ENCODE data around the gene GP5. TPM values are rescaled to one million over a fixed set of nuclear protein-coding genes. Genes with fewer than 3 reads are reported as not detected.

GP5 gene
- total RNA-seq, 1 experiment from 2014 or later: not detected

GRCh38 chr3:194351080-194351672 is 47.9 kb downstream of the GP5 start, which contains the start of gene CPN2:
CPN2 (minus strand) TSS chr3:194351328; CDS start chr3:194342702, 8,626 bp downstream.
- DNase-seq (ENCODE audit: low spot score): no peak

- no peak for DNase-seq (ENCODE audit: low spot score)
Measured at GRCh38 chr3:194350726-194351071, 48.4 kb downstream of the GP5 start.

GRCh38 chr3:194348354-194348753 is 50.7 kb downstream of the GP5 start:
- no peak for DNase-seq (ENCODE audit: low spot score)

- no peak for DNase-seq (ENCODE audit: low spot score)
Measured at GRCh38 chr3:194346621-194347020, 52.4 kb downstream of the GP5 start.

- no peak for DNase-seq (ENCODE audit: low spot score)
Measured at GRCh38 chr3:194346035-194346434, 53.0 kb downstream of the GP5 start.

Other genes starting within 250 kb of the GP5 start
- not detected in 2 replicates for gene CPN2, start 47.9 kb downstream of the GP5 start, total RNA-seq (2014; rRNA removed; shearing (Covaris generic))
- gene LRRC15, start 29.5 kb downstream of the GP5 start, total RNA-seq (2014; rRNA removed; shearing (Covaris generic)): not detected in 2 replicates
- gene ATP13A3, start 87.7 kb upstream of the GP5 start, total RNA-seq (2014; rRNA removed; shearing (Covaris generic)): 66.1 and 84.4 TPM in 2 replicates
- gene TMEM44, start 234.2 kb upstream of the GP5 start, total RNA-seq (2014; rRNA removed; shearing (Covaris generic)): 30.4 and 30.6 TPM in 2 replicates

Measured in HT-29 (cell line).